Smooth muscle cell (in vitro differentiated cells): ENCODE data around the gene OASL. TPM values are rescaled to one million over a fixed set of nuclear protein-coding genes. Genes with fewer than 3 reads are reported as not detected.

Experiments
- DNase-seq: peaks from one replicate; lab custom pipeline; 2025; ENCODE audit not compliant: unreplicated experiment; lab: John Stamatoyannopoulos, UW
- H2AFZ ChIP-seq: fragments of 200-600 bp; sonication (generic); 2 replicates; pipeline ENCODE4 v1.6.0; 2016; ENCODE audit warnings: antibody characterized with exemption, low read depth, mild to moderate bottlenecking
- H3F3A ChIP-seq: fragments of 200-600 bp; sonication (generic); 2 replicates; pipeline ENCODE4 v1.6.0; 2017; ENCODE audit warnings: antibody characterized with exemption, low read depth
- H3K27ac ChIP-seq: fragments of 200-600 bp; sonication (generic); 2 replicates; pipeline ENCODE4 v1.5.1; 2016; ENCODE audit warnings: low read depth, mild to moderate bottlenecking
- H3K27me3 ChIP-seq: fragments of 200-600 bp; sonication (generic); 2 replicates; pipeline ENCODE4 v1.6.1; 2016; ENCODE audit warnings: low read depth, mild to moderate bottlenecking
- H3K36me3 ChIP-seq: fragments of 200-600 bp; sonication (generic); 2 replicates; pipeline ENCODE4 v1.5.1; 2016; ENCODE audit warnings: low read depth
- H3K4me1 ChIP-seq: fragments of 200-600 bp; sonication (generic); 2 replicates; pipeline ENCODE4 v1.5.1; 2016; ENCODE audit warnings: low read depth
- H3K4me2 ChIP-seq: fragments of 200-600 bp; sonication (generic); 2 replicates; pipeline ENCODE4 v1.6.0; 2016; ENCODE audit warnings: mild to moderate bottlenecking
- H3K4me3 ChIP-seq: fragments of 200-600 bp; sonication (generic); 2 replicates; pipeline ENCODE4 v1.5.1; 2016; ENCODE audit warnings: mild to moderate bottlenecking
- H3K79me2 ChIP-seq: fragments of 200-600 bp; sonication (generic); 2 replicates; pipeline ENCODE4 v1.6.0; 2016; ENCODE audit warnings: low read depth, mild to moderate bottlenecking
- H3K9ac ChIP-seq: fragments of 200-600 bp; sonication (generic); 2 replicates; pipeline ENCODE4 v1.6.0; 2016; ENCODE audit warnings: low read depth
- H3K9me3 ChIP-seq: fragments of 200-600 bp; sonication (generic); replicated peaks from 2 replicates; pipeline ENCODE4 v1.5.1; 2016; ENCODE audit warnings: low read depth
- H4K20me1 ChIP-seq: fragments of 200-600 bp; sonication (generic); 2 replicates; pipeline ENCODE4 v1.6.0; 2016; ENCODE audit warnings: low read depth
- WGBS: methylation state at CpG from one replicate; pipeline ENCODE4 v1.1.7; 2016; ENCODE audit warnings: low lambda C conversion rate; 5-methylcytosine and 5-hydroxymethylcytosine counted together
- polyA plus RNA-seq: library from polyadenylated mRNA; unstranded; fragments of >200 nt; fragmentation: Nextera tagmentation; extraction: Ambion mirVana; gene quantifications from 2 replicates; pipeline ENCODE4 v1.2.1, GENCODE V29; 2016
- total RNA-seq: library from RNA; depleted of rRNA; stranded (reverse); fragments of >200 nt; gene quantifications from 2 replicates; pipeline ENCODE4 v1.2.3, GENCODE V29; 2014
- TF ChIP-seq, protein P1 (sequence below): fragments of 200-600 bp; sonication (generic); IDR thresholded peaks from 2 replicates; pipeline ENCODE4 v1.5.1; 2017; ENCODE audit warnings: borderline replicate concordance, mild to moderate bottlenecking, antibody characterized with exemption; ENCODE audit not compliant: insufficient read depth, poor library complexity, severe bottlenecking

Gene OASL
- total and polyA plus RNA-seq, 2 experiments from 2014 or later: not detected

DNA sequence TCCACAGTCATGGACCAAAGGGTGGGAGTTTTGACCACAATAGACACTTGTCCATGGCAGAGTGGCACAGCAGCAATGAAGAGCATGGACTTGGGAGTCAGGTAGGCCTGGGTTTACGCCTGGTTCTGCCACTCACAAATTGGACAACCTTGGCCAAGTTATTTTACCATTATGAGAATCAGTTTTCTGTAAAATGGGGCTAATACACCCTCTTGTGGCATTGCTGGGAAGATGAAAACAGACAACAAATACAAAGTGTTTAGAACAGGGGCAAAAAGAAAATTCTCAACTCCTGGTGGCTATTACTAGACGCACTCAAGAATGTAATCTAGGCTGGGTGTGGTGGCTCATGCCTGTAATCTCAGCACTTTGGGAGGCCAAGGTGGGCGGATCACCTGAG, 25.3 kb downstream of the OASL start:
- DNase-seq: no peak
- H3F3A ChIP-seq: no peaks in the 10 kb centered on the region
- no peak overlapping the region for H3K27ac ChIP-seq
- no peak overlapping the region for H3K4me3 ChIP-seq
- no peak overlapping the region for H3K9ac ChIP-seq
- TF ChIP-seq, protein P1, sequence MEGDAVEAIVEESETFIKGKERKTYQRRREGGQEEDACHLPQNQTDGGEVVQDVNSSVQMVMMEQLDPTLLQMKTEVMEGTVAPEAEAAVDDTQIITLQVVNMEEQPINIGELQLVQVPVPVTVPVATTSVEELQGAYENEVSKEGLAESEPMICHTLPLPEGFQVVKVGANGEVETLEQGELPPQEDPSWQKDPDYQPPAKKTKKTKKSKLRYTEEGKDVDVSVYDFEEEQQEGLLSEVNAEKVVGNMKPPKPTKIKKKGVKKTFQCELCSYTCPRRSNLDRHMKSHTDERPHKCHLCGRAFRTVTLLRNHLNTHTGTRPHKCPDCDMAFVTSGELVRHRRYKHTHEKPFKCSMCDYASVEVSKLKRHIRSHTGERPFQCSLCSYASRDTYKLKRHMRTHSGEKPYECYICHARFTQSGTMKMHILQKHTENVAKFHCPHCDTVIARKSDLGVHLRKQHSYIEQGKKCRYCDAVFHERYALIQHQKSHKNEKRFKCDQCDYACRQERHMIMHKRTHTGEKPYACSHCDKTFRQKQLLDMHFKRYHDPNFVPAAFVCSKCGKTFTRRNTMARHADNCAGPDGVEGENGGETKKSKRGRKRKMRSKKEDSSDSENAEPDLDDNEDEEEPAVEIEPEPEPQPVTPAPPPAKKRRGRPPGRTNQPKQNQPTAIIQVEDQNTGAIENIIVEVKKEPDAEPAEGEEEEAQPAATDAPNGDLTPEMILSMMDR: peak; percentile 5
- H3K4me1 ChIP-seq: peaks cover 7% of the 10 kb centered on the region
- no peaks in the 10 kb centered on the region for H3K36me3 ChIP-seq
- H3K9me3 ChIP-seq: no peaks in the 10 kb centered on the region
- H2AFZ ChIP-seq: no peak overlapping the region
- H4K20me1 ChIP-seq: no peaks in the 10 kb centered on the region
- WGBS: 93% methylated on average over 3 of the region's 3 CpGs
- H3K79me2 ChIP-seq: peaks cover 13% of the 10 kb centered on the region
- H3K4me2 ChIP-seq: no peak overlapping the region
- no peaks in the 10 kb centered on the region for H3K27me3 ChIP-seq

DNA sequence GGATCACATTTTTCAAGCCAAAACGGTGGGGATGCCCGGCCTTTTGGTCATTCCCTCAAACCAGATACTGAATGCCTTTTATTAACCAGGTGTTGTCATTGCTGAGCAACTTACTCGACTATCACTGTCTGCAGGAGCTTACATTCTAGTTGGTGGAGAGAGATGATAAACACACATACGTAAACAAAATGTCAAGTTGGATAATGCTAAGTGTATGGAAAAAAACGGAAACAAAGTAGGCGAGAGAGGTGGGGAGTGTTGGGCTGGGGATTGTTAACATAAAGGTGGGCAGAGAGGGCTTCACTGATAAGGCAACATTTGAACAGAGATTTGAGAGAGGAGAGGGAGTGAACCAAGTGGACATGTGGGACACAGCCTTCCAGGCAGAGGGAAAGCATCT, 27.2 kb downstream of the OASL start:
- 89% methylated on average over 6 of the region's 6 CpGs for WGBS
- Histone ChIP-seq H3F3A (no peaks in the 10 kb centered on the region), H3K4me1 (peaks cover 7% of the 10 kb centered on the region), H3K36me3 (no peaks in the 10 kb centered on the region), H4K20me1 (no peaks in the 10 kb centered on the region), H3K27ac (no peak overlapping the region), H3K4me3 (no peak overlapping the region), H3K27me3 (no peaks in the 10 kb centered on the region), H2AFZ (no peak overlapping the region), H3K4me2 (no peak overlapping the region), H3K79me2 (peaks cover 13% of the 10 kb centered on the region), H3K9ac (no peak overlapping the region), H3K9me3 (no peaks in the 10 kb centered on the region)
- DNase-seq: no peak
- TF ChIP-seq, protein P1: no peak

DNA sequence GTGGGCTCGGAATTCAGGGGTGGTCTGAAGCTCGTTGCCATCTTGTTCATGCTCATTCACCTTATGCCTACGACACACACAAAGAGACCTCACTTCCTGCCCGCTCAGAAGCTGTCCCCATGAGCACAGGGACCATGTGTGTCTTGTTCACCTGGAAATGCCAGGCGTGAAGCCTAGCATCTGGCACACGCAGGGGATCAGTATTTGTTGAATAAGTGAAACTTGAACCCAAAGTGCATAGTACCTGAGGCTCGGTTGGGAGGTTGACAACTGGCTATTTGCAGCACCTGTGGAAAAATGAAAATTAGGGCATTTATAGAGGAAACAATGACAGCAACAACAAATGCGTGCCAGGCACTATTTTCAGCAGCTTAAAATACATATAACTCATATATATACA, 28.2 kb downstream of the OASL start:
- Histone ChIP-seq H3K9ac (no peak overlapping the region), H3F3A (no peaks in the 10 kb centered on the region), H3K27me3 (no peaks in the 10 kb centered on the region), H3K79me2 (peaks cover 13% of the 10 kb centered on the region), H3K36me3 (no peaks in the 10 kb centered on the region), H3K4me2 (no peak overlapping the region), H3K4me1 (peaks cover 7% of the 10 kb centered on the region), H4K20me1 (no peaks in the 10 kb centered on the region), H2AFZ (no peak overlapping the region), H3K9me3 (no peaks in the 10 kb centered on the region), H3K27ac (no peak overlapping the region), H3K4me3 (no peak overlapping the region)
- DNase-seq: no peak
- TF ChIP-seq, protein P1: no peak
- 94% methylated on average over 8 of the region's 8 CpGs for WGBS

DNA sequence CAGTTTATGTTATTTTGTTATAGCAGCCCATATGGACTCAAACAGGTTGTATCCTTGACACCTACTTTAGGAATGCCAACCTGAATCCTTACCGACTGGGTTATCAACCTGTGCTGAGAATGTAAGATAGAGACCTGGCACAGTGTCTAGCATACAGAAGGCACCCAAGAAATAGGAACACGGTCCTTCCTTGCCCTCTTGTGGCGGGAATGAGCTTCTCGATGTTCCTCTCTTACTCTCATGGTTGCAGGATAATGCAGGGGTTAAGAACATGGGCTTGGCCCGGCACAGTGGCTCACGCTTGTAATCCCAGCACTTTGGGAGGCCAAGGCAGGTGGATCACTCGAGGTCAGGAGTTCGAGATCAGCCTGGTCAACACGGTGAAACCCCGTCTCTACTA, 29.3 kb downstream of the OASL start:
- Histone ChIP-seq H4K20me1 (no peaks in the 10 kb centered on the region), H3K27me3 (no peaks in the 10 kb centered on the region), H3K4me1 (no peaks in the 10 kb centered on the region), H3K9ac (no peak overlapping the region), H3K79me2 (peaks cover 2% of the 10 kb centered on the region), H3K36me3 (no peaks in the 10 kb centered on the region), H3K9me3 (no peaks in the 10 kb centered on the region), H3K4me3 (no peak overlapping the region), H3F3A (no peaks in the 10 kb centered on the region), H3K4me2 (no peak overlapping the region), H3K27ac (no peak overlapping the region), H2AFZ (no peak overlapping the region)
- TF ChIP-seq, protein P1: peak; percentile 45
- WGBS: 75% methylated on average over 10 of the region's 10 CpGs
- DNase-seq: no peak
